GM12872 (cell line): ENCODE measurements around the gene TMC1.

Source experiments
- TF ChIP-seq, protein P1 (sequence below): IDR thresholded peaks from 3 replicates; pipeline ENCODE4 v1.5.1; 2011; ENCODE audit warnings: low read depth, mild to moderate bottlenecking, low read length, moderate library complexity; ENCODE audit not compliant: insufficient read depth

Gene TMC1

DNA sequence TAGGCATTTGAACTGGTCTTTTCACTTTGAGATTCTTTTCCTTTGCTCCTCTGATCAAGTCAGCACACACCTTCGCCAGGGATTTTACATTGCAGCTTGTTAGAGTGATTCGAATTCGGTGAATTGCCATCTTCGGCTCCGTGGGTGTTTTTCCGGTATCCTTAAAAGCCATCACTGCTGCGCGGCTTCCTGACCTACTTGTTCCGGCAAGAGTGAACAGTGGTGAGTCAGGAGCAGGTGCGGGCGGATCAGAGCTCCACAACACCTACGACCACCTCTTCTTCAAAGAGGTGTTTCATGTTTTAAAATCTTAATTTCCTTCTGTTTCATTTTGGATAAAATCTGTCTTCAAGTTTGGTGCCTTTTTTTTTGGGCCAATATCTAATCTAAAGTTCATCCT lies 134.6 kb downstream of the TMC1 start:
- TF ChIP-seq, protein P1, sequence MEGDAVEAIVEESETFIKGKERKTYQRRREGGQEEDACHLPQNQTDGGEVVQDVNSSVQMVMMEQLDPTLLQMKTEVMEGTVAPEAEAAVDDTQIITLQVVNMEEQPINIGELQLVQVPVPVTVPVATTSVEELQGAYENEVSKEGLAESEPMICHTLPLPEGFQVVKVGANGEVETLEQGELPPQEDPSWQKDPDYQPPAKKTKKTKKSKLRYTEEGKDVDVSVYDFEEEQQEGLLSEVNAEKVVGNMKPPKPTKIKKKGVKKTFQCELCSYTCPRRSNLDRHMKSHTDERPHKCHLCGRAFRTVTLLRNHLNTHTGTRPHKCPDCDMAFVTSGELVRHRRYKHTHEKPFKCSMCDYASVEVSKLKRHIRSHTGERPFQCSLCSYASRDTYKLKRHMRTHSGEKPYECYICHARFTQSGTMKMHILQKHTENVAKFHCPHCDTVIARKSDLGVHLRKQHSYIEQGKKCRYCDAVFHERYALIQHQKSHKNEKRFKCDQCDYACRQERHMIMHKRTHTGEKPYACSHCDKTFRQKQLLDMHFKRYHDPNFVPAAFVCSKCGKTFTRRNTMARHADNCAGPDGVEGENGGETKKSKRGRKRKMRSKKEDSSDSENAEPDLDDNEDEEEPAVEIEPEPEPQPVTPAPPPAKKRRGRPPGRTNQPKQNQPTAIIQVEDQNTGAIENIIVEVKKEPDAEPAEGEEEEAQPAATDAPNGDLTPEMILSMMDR = no peak

DNA sequence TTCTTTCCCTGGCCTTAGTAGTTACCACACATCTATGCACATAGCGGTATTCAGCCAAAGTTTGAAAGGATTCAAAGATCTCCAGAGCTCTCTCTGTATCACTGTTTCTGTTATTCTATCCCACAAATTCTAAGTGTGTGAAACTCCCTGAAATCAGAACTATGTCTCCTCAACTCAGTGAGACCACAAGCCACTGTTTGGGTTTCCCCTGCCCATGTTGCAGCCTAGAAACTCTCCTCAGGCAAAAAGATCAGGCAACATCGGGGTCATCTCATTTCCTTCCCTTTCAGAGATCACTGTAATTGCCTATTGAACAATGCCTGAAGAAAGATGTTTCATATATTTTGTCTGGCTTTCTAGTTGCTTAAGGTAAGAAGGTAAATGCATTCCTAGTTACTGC lies 135.6 kb downstream of the TMC1 start:
- TF ChIP-seq, protein P1 = no peak

DNA sequence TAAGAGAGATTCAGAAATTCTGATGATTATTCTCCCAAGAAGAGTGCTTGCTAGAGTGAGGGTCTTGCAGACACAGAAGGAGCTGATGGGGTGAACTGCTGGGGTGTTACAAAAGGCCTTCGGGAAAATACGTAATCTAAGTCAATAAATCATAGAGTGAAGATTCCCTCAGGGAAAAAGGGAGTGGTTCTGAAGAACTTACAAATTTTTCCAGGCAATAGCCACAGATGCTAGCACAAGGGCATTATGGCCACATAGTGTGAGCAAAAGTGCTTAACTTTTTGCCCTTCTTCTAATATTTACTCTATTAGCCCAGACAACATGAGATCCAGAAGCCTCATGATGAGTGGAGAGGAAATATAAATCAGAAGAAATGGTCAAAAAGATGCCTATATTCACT lies 137.3 kb downstream of the TMC1 start:
- TF ChIP-seq, protein P1 = no peak

DNA sequence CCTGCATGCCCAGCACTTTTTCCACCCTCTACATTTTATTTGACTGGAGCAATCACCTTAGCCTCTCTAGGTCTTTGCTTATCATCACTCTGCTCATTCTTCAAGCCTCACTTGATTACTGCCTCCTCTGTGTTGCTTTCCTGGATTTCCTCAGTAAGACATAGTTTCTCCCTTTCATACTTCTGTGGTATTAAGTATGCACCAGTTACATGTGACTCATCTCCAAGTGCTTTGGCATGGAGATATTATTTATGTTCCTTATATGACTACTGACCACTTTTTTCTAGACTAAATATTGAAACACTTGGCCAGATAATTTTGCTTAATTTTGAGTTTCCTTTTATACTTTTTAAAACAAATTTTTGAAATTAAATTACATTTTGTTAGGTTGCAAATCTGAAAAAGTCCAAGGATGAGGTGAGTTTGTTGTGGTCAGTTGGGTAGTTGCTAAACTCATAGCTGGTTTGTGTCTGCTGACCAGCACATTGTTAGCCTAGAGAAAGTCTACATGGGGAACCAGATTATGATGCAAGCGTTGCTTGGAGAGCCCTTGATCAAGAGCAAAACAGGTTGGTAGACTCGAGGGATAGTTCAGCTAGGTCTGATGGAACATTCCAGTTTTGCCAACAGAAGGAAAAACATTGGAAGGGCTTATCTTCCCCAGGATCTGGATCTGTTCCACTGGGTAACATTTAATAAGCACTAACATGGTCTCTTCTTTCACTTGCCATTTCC lies 140.2 kb downstream of the TMC1 start:
- TF ChIP-seq, protein P1 = no peak

DNA sequence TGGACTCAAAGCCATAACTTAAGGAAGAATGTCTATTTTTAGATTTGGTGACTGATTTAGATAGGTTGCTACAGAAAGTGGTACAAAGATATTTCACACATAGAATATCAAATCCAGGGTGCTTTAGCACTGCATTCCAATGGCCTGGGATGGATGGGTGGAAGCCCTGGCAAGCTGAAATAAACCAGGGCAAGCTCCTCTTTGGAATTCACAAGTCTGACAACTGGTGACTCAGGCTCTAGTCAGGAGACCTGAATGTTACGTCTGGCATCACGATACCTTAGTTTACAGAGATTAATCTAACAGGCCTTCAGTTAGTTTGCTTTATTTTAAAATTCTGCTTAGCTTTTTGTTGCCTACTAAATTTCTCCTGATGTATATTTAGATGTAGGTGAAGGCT lies 144.0 kb downstream of the TMC1 start:
- TF ChIP-seq, protein P1 = no peak

DNA sequence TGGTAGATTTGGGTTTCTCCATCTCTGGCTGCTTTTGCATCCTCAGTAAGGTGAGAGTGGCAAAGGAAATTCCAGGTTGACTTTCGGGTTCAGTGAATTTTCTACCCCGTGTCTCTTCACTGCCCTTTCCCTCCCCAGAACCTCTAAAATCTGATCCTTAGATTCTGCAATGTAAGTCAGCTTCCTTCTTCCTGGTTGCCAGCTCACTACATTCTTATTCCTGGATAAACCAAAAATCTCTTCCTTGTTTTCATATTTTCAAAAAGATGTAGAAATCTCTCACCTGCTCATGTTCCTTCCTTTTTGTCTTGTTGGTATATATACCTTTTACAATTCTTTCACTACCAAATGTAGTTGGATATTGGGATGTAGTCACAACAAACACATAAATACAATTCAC lies 145.8 kb downstream of the TMC1 start:
- TF ChIP-seq, protein P1 = no peak

DNA sequence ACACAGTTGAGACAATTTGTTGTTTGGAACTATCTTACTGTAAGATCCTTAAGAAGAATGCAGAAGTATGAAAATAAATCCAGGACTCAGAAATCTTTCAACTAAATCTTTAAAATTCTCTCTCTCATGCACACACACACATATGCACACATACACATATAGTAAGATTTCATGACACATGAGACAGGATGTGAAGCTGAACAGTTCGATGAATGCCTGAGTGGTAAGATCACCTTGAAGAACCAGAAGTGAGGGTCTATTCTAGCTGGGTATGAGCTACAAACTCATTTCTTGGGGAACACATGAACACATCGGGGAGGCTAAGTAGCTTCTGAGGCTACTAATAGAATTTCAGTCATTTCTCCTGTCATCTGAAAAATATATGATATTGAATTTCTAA lies 153.6 kb downstream of the TMC1 start:
- TF ChIP-seq, protein P1 = no peak
